GM12874 (cell line): Measurements from ENCODE around the gene USP11.

Experiments
- CTCF ChIP-seq: IDR thresholded peaks from 2 replicates; pipeline ENCODE4 v1.5.1; 2011; ENCODE audit warnings: low read depth, mild to moderate bottlenecking, control low read depth, low read length, moderate library complexity; ENCODE audit not compliant: insufficient read depth

Gene USP11

GRCh38 chrX:47215291-47215900 is 17.4 kb upstream of the USP11 start:
- no peak for TF ChIP-seq CTCF

- TF ChIP-seq CTCF = no peak
Measured at GRCh38 chrX:47216393-47216925, 16.4 kb upstream of the USP11 start.

GRCh38 chrX:47217121-47217851 is 15.5 kb upstream of the USP11 start:
- TF ChIP-seq CTCF = no peak

- TF ChIP-seq CTCF = no peak
Measured at GRCh38 chrX:47217852-47218279, 14.9 kb upstream of the USP11 start.

- TF ChIP-seq CTCF = no peak
Measured at GRCh38 chrX:47218280-47218919, 14.4 kb upstream of the USP11 start, which contains the start of gene CDK16. Gene CDK16 (plus strand): TSS chrX:47218681. CDS start chrX:47223558, 4,877 bp downstream.

- TF ChIP-seq CTCF = no peak
Measured at GRCh38 chrX:47218920-47219815, 13.6 kb upstream of the USP11 start.
